ENCODE measurements around the gene DNHD1. TPM values are rescaled to one million over a fixed set of nuclear protein-coding genes. Genes with fewer than 3 reads are reported as not detected.

Gene DNHD1
- total RNA-seq, 1 experiment from 2014 or later = 13.9 TPM

DNA sequence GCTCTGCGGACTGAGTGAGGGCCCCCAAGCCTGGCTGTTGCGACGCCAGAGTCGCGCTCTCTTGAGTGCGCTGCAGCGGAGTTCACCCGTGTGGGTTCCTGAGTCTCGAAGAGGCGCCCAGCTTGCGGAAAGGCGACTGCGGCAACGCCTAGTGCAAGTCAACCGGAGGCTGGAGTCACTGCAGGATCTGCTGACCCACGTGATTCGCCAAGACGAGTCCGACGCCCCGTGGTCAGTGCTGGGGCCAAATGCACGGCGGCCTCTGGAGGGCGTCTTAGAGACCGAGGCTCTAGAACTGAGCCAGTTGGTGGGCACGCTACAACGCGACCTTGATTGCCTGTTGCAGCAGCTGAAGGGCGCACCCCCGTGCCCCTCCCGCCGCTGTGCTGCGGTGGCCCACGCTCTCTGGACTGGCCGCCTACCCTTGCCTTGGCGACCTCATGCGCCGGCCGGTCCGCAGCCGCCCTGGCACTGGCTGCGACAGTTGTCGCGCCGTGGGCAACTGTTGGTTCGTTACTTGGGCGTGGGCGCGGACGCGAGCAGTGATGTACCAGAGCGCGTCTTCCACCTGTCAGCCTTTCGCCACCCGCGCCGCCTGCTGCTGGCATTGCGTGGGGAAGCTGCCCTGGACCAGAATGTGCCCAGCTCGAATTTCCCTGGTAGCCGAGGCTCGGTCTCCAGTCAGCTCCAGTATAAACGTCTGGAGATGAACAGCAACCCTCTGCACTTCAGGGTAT lies 73.8 kb downstream of the DNHD1 start:
- CTCF ChIA-PET = no interaction called here
- H3K4me2 ChIP-seq = no peak overlapping the region

GRCh38 chr11:6571434-6572008 lies 74.4 kb downstream of the DNHD1 start:
- Histone ChIP-seq H3K4me1 (replicated peaks; ENCODE audit: insufficient read depth) (no peaks in the 10 kb centered on the region), H3K9me2 (ENCODE audit: insufficient read depth) (no peaks in the 10 kb centered on the region), H3K79me2 (ENCODE audit: low read depth) (no peaks in the 10 kb centered on the region), H3F3A (ENCODE audit: insufficient read depth, low read depth) (no peaks in the 10 kb centered on the region), H2AFZ (no peak overlapping the region), H3K4me3 (no peak overlapping the region), H3K9me3 (ENCODE audit: insufficient read depth, low read depth) (no peaks in the 10 kb centered on the region), H3K36me3 (ENCODE audit: low read depth) (no peaks in the 10 kb centered on the region), H3K27ac (no peak overlapping the region), H3K27me3 (ENCODE audit: insufficient read depth, low read depth) (no peaks in the 10 kb centered on the region), H3K4me2 (no peak overlapping the region), H4K20me1 (ENCODE audit: insufficient read depth) (no peaks in the 10 kb centered on the region)
- no peak for TF ChIP-seq EZH2 (IDR thresholded peaks at IDR 0.05; ENCODE audit: low read depth)
- TF ChIP-seq, protein P1, sequence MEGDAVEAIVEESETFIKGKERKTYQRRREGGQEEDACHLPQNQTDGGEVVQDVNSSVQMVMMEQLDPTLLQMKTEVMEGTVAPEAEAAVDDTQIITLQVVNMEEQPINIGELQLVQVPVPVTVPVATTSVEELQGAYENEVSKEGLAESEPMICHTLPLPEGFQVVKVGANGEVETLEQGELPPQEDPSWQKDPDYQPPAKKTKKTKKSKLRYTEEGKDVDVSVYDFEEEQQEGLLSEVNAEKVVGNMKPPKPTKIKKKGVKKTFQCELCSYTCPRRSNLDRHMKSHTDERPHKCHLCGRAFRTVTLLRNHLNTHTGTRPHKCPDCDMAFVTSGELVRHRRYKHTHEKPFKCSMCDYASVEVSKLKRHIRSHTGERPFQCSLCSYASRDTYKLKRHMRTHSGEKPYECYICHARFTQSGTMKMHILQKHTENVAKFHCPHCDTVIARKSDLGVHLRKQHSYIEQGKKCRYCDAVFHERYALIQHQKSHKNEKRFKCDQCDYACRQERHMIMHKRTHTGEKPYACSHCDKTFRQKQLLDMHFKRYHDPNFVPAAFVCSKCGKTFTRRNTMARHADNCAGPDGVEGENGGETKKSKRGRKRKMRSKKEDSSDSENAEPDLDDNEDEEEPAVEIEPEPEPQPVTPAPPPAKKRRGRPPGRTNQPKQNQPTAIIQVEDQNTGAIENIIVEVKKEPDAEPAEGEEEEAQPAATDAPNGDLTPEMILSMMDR (conservative IDR thresholded peaks at IDR 0.05) = no peak
- DNase-seq = no peak
- CTCF ChIA-PET = no interaction called here
- intact Hi-C loops (cut with micrococcal nuclease; ENCODE audit: unreplicated experiment) = no loop called here
- POLR2A ChIA-PET (ENCODE audit: unreplicated experiment) = no interaction called here
- BruUV-seq (replicated peaks) = no TSS peak

More for the DNA sequence above, 73.8 kb downstream of the DNHD1 start:
- H2AFZ ChIP-seq = no peak overlapping the region
- H3K27ac ChIP-seq = no peak overlapping the region
- TF ChIP-seq, protein P1 (conservative IDR thresholded peaks at IDR 0.05) = no peak
- no peak for TF ChIP-seq EZH2 (IDR thresholded peaks at IDR 0.05; ENCODE audit: low read depth)
- no peaks in the 10 kb centered on the region for H3K4me1 ChIP-seq (replicated peaks; ENCODE audit: insufficient read depth)
- no peaks in the 10 kb centered on the region for H3K79me2 ChIP-seq (ENCODE audit: low read depth)
- no TSS peak for BruUV-seq (replicated peaks)
- POLR2A ChIA-PET (ENCODE audit: unreplicated experiment) = no interaction called here
- no peak overlapping the region for H3K4me3 ChIP-seq
- no peak for DNase-seq
- no peaks in the 10 kb centered on the region for H3F3A ChIP-seq (ENCODE audit: insufficient read depth, low read depth)
- no peaks in the 10 kb centered on the region for H3K9me3 ChIP-seq (ENCODE audit: insufficient read depth, low read depth)
- no peaks in the 10 kb centered on the region for H3K36me3 ChIP-seq (ENCODE audit: low read depth)
- H3K27me3 ChIP-seq (ENCODE audit: insufficient read depth, low read depth) = no peaks in the 10 kb centered on the region
- no peaks in the 10 kb centered on the region for H3K9me2 ChIP-seq (ENCODE audit: insufficient read depth)
- intact Hi-C loops (cut with micrococcal nuclease; ENCODE audit: unreplicated experiment) = no loop called here
- H4K20me1 ChIP-seq (ENCODE audit: insufficient read depth) = no peaks in the 10 kb centered on the region

GRCh38 chr11:6572215-6572614 lies 75.1 kb downstream of the DNHD1 start:
- H3K9me3 ChIP-seq (ENCODE audit: insufficient read depth, low read depth) = no peaks in the 10 kb centered on the region
- no peak overlapping the region for H3K4me3 ChIP-seq
- TF ChIP-seq, protein P1 (conservative IDR thresholded peaks at IDR 0.05) = no peak
- no peak for TF ChIP-seq EZH2 (IDR thresholded peaks at IDR 0.05; ENCODE audit: low read depth)
- no peaks in the 10 kb centered on the region for H3K27me3 ChIP-seq (ENCODE audit: insufficient read depth, low read depth)
- no TSS peak for BruUV-seq (replicated peaks)
- H2AFZ ChIP-seq = no peak overlapping the region
- ChIA-PET POLR2A (ENCODE audit: unreplicated experiment) (no interaction called here), CTCF (no interaction called here)
- H3K4me2 ChIP-seq = no peak overlapping the region
- H3K79me2 ChIP-seq (ENCODE audit: low read depth) = no peaks in the 10 kb centered on the region
- H4K20me1 ChIP-seq (ENCODE audit: insufficient read depth) = no peaks in the 10 kb centered on the region
- H3K27ac ChIP-seq = no peak overlapping the region
- intact Hi-C loops (cut with micrococcal nuclease; ENCODE audit: unreplicated experiment) = no loop called here
- no peaks in the 10 kb centered on the region for H3K4me1 ChIP-seq (replicated peaks; ENCODE audit: insufficient read depth)
- H3F3A ChIP-seq (ENCODE audit: insufficient read depth, low read depth) = no peaks in the 10 kb centered on the region
- no peak for DNase-seq
- no peaks in the 10 kb centered on the region for H3K36me3 ChIP-seq (ENCODE audit: low read depth)
- no peaks in the 10 kb centered on the region for H3K9me2 ChIP-seq (ENCODE audit: insufficient read depth)

Measured in PC-9 (cell line).